ENCODE measurements around the gene HOMER2.

DNA sequence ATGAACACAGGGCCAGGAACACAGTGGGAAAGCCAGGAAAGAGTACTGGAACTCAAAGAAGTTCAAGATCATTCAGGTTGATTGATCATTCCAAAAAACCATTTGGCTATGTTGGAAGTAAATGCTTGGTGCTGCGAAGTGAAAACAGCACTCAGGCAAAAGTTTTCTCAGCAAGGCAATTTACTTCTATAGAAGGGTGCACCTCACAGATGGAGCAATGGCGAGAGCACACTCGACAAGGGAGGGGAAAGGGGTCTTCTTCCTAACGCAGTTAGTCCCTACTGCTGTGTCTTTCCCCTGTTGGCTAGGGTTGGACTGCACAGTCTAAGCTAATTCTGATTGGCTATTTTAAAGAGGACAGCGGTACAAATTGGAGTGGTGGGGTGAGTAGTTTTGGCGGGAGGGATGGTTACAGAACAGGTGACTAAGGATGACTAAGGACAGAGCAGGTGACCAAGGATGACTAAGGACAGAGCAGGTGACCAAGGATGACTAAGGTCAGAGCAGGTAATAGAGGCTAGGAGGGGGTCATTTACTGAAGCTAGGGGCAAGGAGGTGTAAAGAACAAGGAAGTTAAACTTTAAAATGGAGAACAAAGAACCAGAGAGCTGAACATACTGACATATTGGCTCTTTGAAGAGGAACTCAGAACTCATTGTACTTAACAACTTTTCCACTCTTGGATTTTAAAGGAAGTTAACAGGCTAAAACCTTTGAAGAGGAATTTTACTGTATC is 43.3 kb downstream of the HOMER2 start:
- TF ChIP-seq CTCF (conservative IDR thresholded peaks at IDR 0.05): no peak
- no peak for TF ChIP-seq ZFX (IDR thresholded peaks at IDR 0.05)

All from C4-2B (cell line).